HG03066 (cell line): ENCODE results near the gene HOXB2.

Experiments used
- ATAC-seq: cut with Tn5 transposase; IDR thresholded peaks from one replicate; pipeline ENCODE4 v1.9.1; 2021; ENCODE audit warnings: low read depth; ENCODE audit not compliant: unreplicated experiment

HOXB2 gene

GRCh38 chr17:48579760-48580554, 35.0 kb upstream of the HOXB2 start:
- ATAC-seq: no peak

GRCh38 chr17:48579471-48579759, 34.5 kb upstream of the HOXB2 start:
- ATAC-seq: no peak

GRCh38 chr17:48578616-48579470, 33.9 kb upstream of the HOXB2 start:
- ATAC-seq: no peak

- ATAC-seq: no peak
These were observed 33.2 kb upstream of the HOXB2 start, which contains the start of gene HOXB4 for GRCh38 chr17:48577946-48578615. Gene HOXB4, minus strand, starts transcription at chr17:48578350. Its CDS starts 31 bp downstream, at chr17:48578319.

GRCh38 chr17:48577330-48577945, 32.5 kb upstream of the HOXB2 start:
- ATAC-seq: no peak

GRCh38 chr17:48576479-48577309, 31.8 kb upstream of the HOXB2 start:
- no peak for ATAC-seq

GRCh38 chr17:48575673-48576478, 31.0 kb upstream of the HOXB2 start:
- no peak for ATAC-seq

- ATAC-seq: no peak
These were observed 30.2 kb upstream of the HOXB2 start for GRCh38 chr17:48575066-48575582.

- ATAC-seq: no peak
These were observed 29.7 kb upstream of the HOXB2 start for GRCh38 chr17:48574505-48575065.

- no peak for ATAC-seq
These were observed 27.0 kb upstream of the HOXB2 start for GRCh38 chr17:48571826-48572417.

- ATAC-seq: no peak
These were observed 26.3 kb upstream of the HOXB2 start for GRCh38 chr17:48571024-48571818.

- ATAC-seq: no peak
These were observed 25.6 kb upstream of the HOXB2 start for GRCh38 chr17:48570325-48571023.

GRCh38 chr17:48569674-48570324, 24.9 kb upstream of the HOXB2 start:
- no peak for ATAC-seq

- ATAC-seq: no peak
These were observed 24.3 kb upstream of the HOXB2 start for GRCh38 chr17:48569240-48569582.

- no peak for ATAC-seq
These were observed 23.8 kb upstream of the HOXB2 start for GRCh38 chr17:48568499-48569239.
